ENCODE data around the gene LOXL1. TPM values are rescaled to one million over a fixed set of nuclear protein-coding genes. Genes with fewer than 3 reads are reported as not detected.

The LOXL1 gene
- total and polyA plus RNA-seq, 11 donors: 20.7 to 79.5 (median 30.4) TPM

GRCh38 chr15:73950831-73951561 lies 24.7 kb downstream of the LOXL1 start:
- peak; percentile 91 to 97 (median 93) for ATAC-seq
- TF ChIP-seq CTCF (IDR thresholded peaks at IDR 0.05) (peak; percentile 76 to 94 (median 88)), POLR2A (IDR thresholded peaks at IDR 0.05) (no peak)
- peaks cover 9 to 42% (median 31%) of the 10 kb centered on the region in 12 donors for H3K4me1 ChIP-seq
- DNase-seq: peak; percentile 93 to 97 (median 95)
- no peaks in the 10 kb centered on the region for H3K9me3 ChIP-seq
- intact Hi-C loops (cut with DNase I): loop anchor here in 5 of 10 donors (1.0 to 10.0 kb wide), 4 partner anchors 13 to 56 kb away; no protein-coding TSS in a partner anchor
- H3K27ac ChIP-seq: peak overlapping the region; percentile 84 to 98 (median 93)
- WGBS, 4 donors: 2 to 4% (median 4%) methylated on average over 12 to 15 of the region's 15 CpGs
- peaks cover 0 to 48% (median 27%) of the 10 kb centered on the region in 9 donors for H3K36me3 ChIP-seq
- no peaks in the 10 kb centered on the region for H3K27me3 ChIP-seq
- no peak overlapping the region for H3K4me3 ChIP-seq

GRCh38 chr15:73951601-73952000 lies 25.3 kb downstream of the LOXL1 start:
- Histone ChIP-seq H3K36me3 (peaks cover 0 to 42% (median 27%) of the 10 kb centered on the region in 9 donors), H3K27ac (peak overlapping the region; percentile 84 to 98 (median 93)), H3K27me3 (no peaks in the 10 kb centered on the region), H3K4me3 (no peak overlapping the region), H3K9me3 (no peaks in the 10 kb centered on the region), H3K4me1 (peaks cover 9 to 48% (median 36%) of the 10 kb centered on the region in 12 donors)
- TF ChIP-seq CTCF (IDR thresholded peaks at IDR 0.05): no peak
- no peak for TF ChIP-seq POLR2A (IDR thresholded peaks at IDR 0.05)
- no peak for DNase-seq
- intact Hi-C loops (cut with DNase I): loop anchor here in 5 of 10 donors (1.0 to 10.0 kb wide), 4 partner anchors 13 to 57 kb away; no protein-coding TSS in a partner anchor
- 47 to 63% (median 60%) methylated on average over 13 of the region's 13 CpGs for WGBS, 4 donors
- ATAC-seq: peak in 2 of 4 donors; percentile 19 to 36

- WGBS, 4 donors: 82 to 90% (median 85%) methylated on average over 21 of the region's 21 CpGs
- DNase-seq: no peak
These were observed 26.1 kb downstream of the LOXL1 start for GRCh38 chr15:73952171-73952912.

More at GRCh38 chr15:73952171-73952912, 26.1 kb downstream of the LOXL1 start:
- H3K4me1 ChIP-seq: peaks cover 9 to 54% (median 39%) of the 10 kb centered on the region in 12 donors
- H3K27ac ChIP-seq: peak overlapping the region; percentile 84 to 98 (median 93)
- no peaks in the 10 kb centered on the region for H3K27me3 ChIP-seq
- intact Hi-C loops (cut with DNase I): loop anchor here in 2 of 10 donors (5.0 to 10.0 kb wide), 2 partner anchors 55 to 58 kb away; no protein-coding TSS in a partner anchor
- no peaks in the 10 kb centered on the region for H3K9me3 ChIP-seq
- peaks cover 0 to 35% (median 20%) of the 10 kb centered on the region in 9 donors for H3K36me3 ChIP-seq
- ATAC-seq: no peak
- no peak overlapping the region for H3K4me3 ChIP-seq
- TF ChIP-seq POLR2A (IDR thresholded peaks at IDR 0.05): no peak
- no peak for TF ChIP-seq CTCF (IDR thresholded peaks at IDR 0.05)

All from heart left ventricle (tissue), 16 donors.